CD8-positive, alpha-beta memory T cell (primary cell): ENCODE data around the gene SKAP1. TPM values are rescaled to one million over a fixed set of nuclear protein-coding genes. Genes with fewer than 3 reads are reported as not detected.
A peak's percentile ranks its signal among the peaks of the same experiment; 100 is the strongest.
"Not testable (repeated sequence)": the region's sequence is repeated elsewhere in the genome, so short reads cannot be mapped to it uniquely, and the experiment has no call there.

Experiments
- CTCF ChIA-PET: fragments of 350-600 bp; sonication (Branson Sonifier 250); formaldehyde crosslinking; loops from one replicate; lab custom pipeline; 2021; ENCODE audit warnings: antibody characterized with exemption; lab: Charles Lee
- POLR2A ChIA-PET: fragments of 350-600 bp; sonication (Branson Sonifier 250); formaldehyde crosslinking; loops from one replicate; lab custom pipeline; 2021; ENCODE audit warnings: antibody characterized with exemption; lab: Charles Lee
- DNase-seq, 5 donors: peaks; one replicate each; pipeline versions ENCODE4 v3.0.0 to v3.0.0-alpha.2; 2020 to 2022; ENCODE audit warnings: mixed read lengths in 1 of 5
- H3K27ac ChIP-seq: one replicate; pipeline ENCODE4 v1.7.0; 2013; ENCODE audit warnings: low read depth, mild to moderate bottlenecking, low read length, moderate library complexity
- H3K27me3 ChIP-seq: 2 replicates; pipeline ENCODE4 v1.7.0; 2013; ENCODE audit warnings: low read length, mild to moderate bottlenecking; ENCODE audit not compliant: insufficient read depth, poor library complexity, severe bottlenecking
- H3K36me3 ChIP-seq: 2 replicates; pipeline ENCODE4 v1.7.0; 2013; ENCODE audit warnings: mild to moderate bottlenecking, low read length, moderate library complexity; ENCODE audit not compliant: insufficient read depth
- H3K4me1 ChIP-seq: 2 replicates; pipeline ENCODE4 v1.7.0; 2013; ENCODE audit warnings: mild to moderate bottlenecking, low read length, moderate library complexity; ENCODE audit not compliant: insufficient read depth
- H3K4me3 ChIP-seq: 2 replicates; pipeline ENCODE4 v1.7.0; 2013; ENCODE audit warnings: mild to moderate bottlenecking, low read length
- H3K9me3 ChIP-seq: 2 replicates; pipeline ENCODE4 v1.7.0; 2013; ENCODE audit warnings: mild to moderate bottlenecking, low read length
- H3K27ac Mint-ChIP-seq, 8 donors: one replicate each; pipeline ENCODE4 v1.8.0; 2020 to 2021; ENCODE audit warnings: mixed read lengths in 8 of 8, mild to moderate bottlenecking in 6 of 8, inconsistent platforms in 3 of 8, moderate library complexity in 3 of 8
- H3K27me3 Mint-ChIP-seq, 2 donors: one replicate each; pipeline ENCODE4 v1.8.0; 2020 to 2021; ENCODE audit warnings: mixed read lengths in 2 of 2, mild to moderate bottlenecking in 1 of 2, moderate library complexity in 1 of 2
- H3K36me3 Mint-ChIP-seq, 3 donors: one replicate each; pipeline ENCODE4 v1.8.0; 2020 to 2021; ENCODE audit warnings: mixed read lengths in 3 of 3, inconsistent platforms in 1 of 3, mild to moderate bottlenecking in 1 of 3
- H3K4me1 Mint-ChIP-seq, 3 donors: one replicate each; pipeline ENCODE4 v1.8.0; 2020 to 2021; ENCODE audit warnings: mixed read lengths in 3 of 3, inconsistent platforms in 1 of 3, mild to moderate bottlenecking in 1 of 3
- H3K4me3 Mint-ChIP-seq, 7 donors: one replicate each; pipeline ENCODE4 v1.8.0; 2020 to 2021; ENCODE audit warnings: mixed read lengths in 7 of 7, mild to moderate bottlenecking in 6 of 7, moderate library complexity in 4 of 7, inconsistent platforms in 2 of 7
- H3K9me3 Mint-ChIP-seq, 5 donors: one replicate each; pipeline ENCODE4 v1.8.0; 2020 to 2022; ENCODE audit warnings: mixed read lengths in 5 of 5, mild to moderate bottlenecking in 3 of 5, moderate library complexity in 2 of 5, inconsistent platforms in 1 of 5
- polyA plus RNA-seq: library from polyadenylated mRNA; unstranded; fragments of 300-500 nt; fragmentation: Illumina TruSeq; gene quantifications from one replicate; pipeline ENCODE4 v1.2.3, GENCODE V29; 2021
- total RNA-seq, 2 experiments: library from RNA; stranded (reverse); gene quantifications; one replicate each; pipeline ENCODE4 v1.2.3, GENCODE V29; 2021

The SKAP1 gene
- total and polyA plus RNA-seq, 3 experiments from 2014 or later = 50.5 to 264 (median 56.0) TPM

- H3K9me3 Mint-ChIP-seq = no peaks in the 10 kb centered on the region
- H3K4me3 ChIP-seq = no peak overlapping the region
- no peak overlapping the region for H3K27ac Mint-ChIP-seq
- H3K36me3 Mint-ChIP-seq = peaks cover 0 to 37% (median 2%) of the 10 kb centered on the region in 3 donors
- no peaks in the 10 kb centered on the region for H3K27me3 ChIP-seq
- H3K36me3 ChIP-seq = peaks cover 10% of the 10 kb centered on the region
- no peaks in the 10 kb centered on the region for H3K9me3 ChIP-seq
- ChIA-PET CTCF (interaction anchor here (0.8 kb wide), 1 partner anchor 48 kb away, joined by 3 read pairs; no protein-coding TSS in a partner anchor), POLR2A (no interaction called here)
- H3K4me3 Mint-ChIP-seq = no peak overlapping the region
- no peak for DNase-seq
- H3K27ac ChIP-seq = no peak overlapping the region
- peaks cover 9 to 19% (median 13%) of the 10 kb centered on the region in 3 donors for H3K4me1 Mint-ChIP-seq
- H3K27me3 Mint-ChIP-seq = no peaks in the 10 kb centered on the region
- no peaks in the 10 kb centered on the region for H3K4me1 ChIP-seq
These were observed 170.2 kb downstream of the SKAP1 start for GRCh38 chr17:48259694-48260291.

GRCh38 chr17:48258331-48258730 is 171.7 kb downstream of the SKAP1 start:
- Histone ChIP-seq H3K36me3 (peaks cover 6% of the 10 kb centered on the region), H3K27ac (no peak overlapping the region), H3K9me3 (no peaks in the 10 kb centered on the region), H3K4me1 (no peaks in the 10 kb centered on the region), H3K27me3 (no peaks in the 10 kb centered on the region), H3K4me3 (no peak overlapping the region)
- ChIA-PET POLR2A (no interaction called here), CTCF (interaction anchor here (0.9 kb wide), 1 partner anchor 360 kb away, joined by 4 read pairs; no protein-coding TSS in a partner anchor)
- DNase-seq = no peak
- Mint-ChIP-seq H3K9me3 (no peaks in the 10 kb centered on the region), H3K27me3 (no peaks in the 10 kb centered on the region), H3K36me3 (peaks cover 0 to 40% (median 5%) of the 10 kb centered on the region in 3 donors), H3K4me3 (no peak overlapping the region), H3K27ac (no peak overlapping the region), H3K4me1 (peaks cover 6 to 13% (median 9%) of the 10 kb centered on the region in 3 donors)

- Histone ChIP-seq H3K27ac (no peak overlapping the region), H3K27me3 (no peaks in the 10 kb centered on the region), H3K9me3 (no peaks in the 10 kb centered on the region), H3K36me3 (no peaks in the 10 kb centered on the region), H3K4me3 (no peak overlapping the region), H3K4me1 (no peaks in the 10 kb centered on the region)
- no peak for DNase-seq
- ChIA-PET CTCF (interaction anchor here (1.0 kb wide), 1 partner anchor 9 kb away, joined by 3 read pairs; no protein-coding TSS in a partner anchor), POLR2A (no interaction called here)
- no peaks in the 10 kb centered on the region for H3K9me3 Mint-ChIP-seq
- H3K27ac Mint-ChIP-seq = peak overlapping the region in 1 of 8 donors; percentile 31
- H3K27me3 Mint-ChIP-seq = peaks cover 0 to 1% of the 10 kb centered on the region in 2 donors
- peaks cover 0 to 36% (median 3%) of the 10 kb centered on the region in 3 donors for H3K36me3 Mint-ChIP-seq
- peaks cover 14 to 31% (median 16%) of the 10 kb centered on the region in 3 donors for H3K4me1 Mint-ChIP-seq
- no peak overlapping the region for H3K4me3 Mint-ChIP-seq
These were observed 174.3 kb downstream of the SKAP1 start for GRCh38 chr17:48255759-48256158.

- Histone ChIP-seq H3K9me3 (no peaks in the 10 kb centered on the region), H3K4me1 (no peaks in the 10 kb centered on the region), H3K27ac (no peak overlapping the region), H3K4me3 (no peak overlapping the region), H3K27me3 (no peaks in the 10 kb centered on the region), H3K36me3 (no peaks in the 10 kb centered on the region)
- H3K27me3 Mint-ChIP-seq = peaks cover 0 to 1% of the 10 kb centered on the region in 2 donors
- H3K9me3 Mint-ChIP-seq = no peaks in the 10 kb centered on the region
- peaks cover 0 to 31% (median 3%) of the 10 kb centered on the region in 3 donors for H3K36me3 Mint-ChIP-seq
- no peak for DNase-seq
- CTCF ChIA-PET = interaction anchor here (1.5 kb wide), 1 partner anchor 16 kb away, joined by 3 read pairs; no protein-coding TSS in a partner anchor
- peaks cover 10 to 24% (median 12%) of the 10 kb centered on the region in 3 donors for H3K4me1 Mint-ChIP-seq
- H3K4me3 Mint-ChIP-seq = no peak overlapping the region
- POLR2A ChIA-PET = no interaction called here
- H3K27ac Mint-ChIP-seq = peak overlapping the region in 1 of 8 donors; percentile 68
These were observed 175.1 kb downstream of the SKAP1 start for GRCh38 chr17:48254896-48255295.

GRCh38 chr17:48253975-48254374 is 176.0 kb downstream of the SKAP1 start:
- POLR2A ChIA-PET = no interaction called here

GRCh38 chr17:48251950-48252349 is 178.1 kb downstream of the SKAP1 start:
- no peak overlapping the region for H3K27ac Mint-ChIP-seq
- POLR2A ChIA-PET = no interaction called here

More at GRCh38 chr17:48253975-48254374, 176.0 kb downstream of the SKAP1 start:
- peaks cover 10 to 23% (median 12%) of the 10 kb centered on the region in 3 donors for H3K4me1 Mint-ChIP-seq
- no peak overlapping the region for H3K4me3 ChIP-seq
- no peaks in the 10 kb centered on the region for H3K9me3 ChIP-seq
- peaks cover 0 to 31% (median 3%) of the 10 kb centered on the region in 3 donors for H3K36me3 Mint-ChIP-seq
- DNase-seq = no peak
- H3K27me3 Mint-ChIP-seq = peaks cover 0 to 1% of the 10 kb centered on the region in 2 donors
- no peak overlapping the region for H3K27ac ChIP-seq
- no peaks in the 10 kb centered on the region for H3K36me3 ChIP-seq
- CTCF ChIA-PET = interaction anchor here (1.5 kb wide), 1 partner anchor 15 kb away, joined by 3 read pairs; no protein-coding TSS in a partner anchor
- H3K4me1 ChIP-seq = no peaks in the 10 kb centered on the region
- no peak overlapping the region for H3K4me3 Mint-ChIP-seq
- no peaks in the 10 kb centered on the region for H3K27me3 ChIP-seq
- H3K27ac Mint-ChIP-seq = no peak overlapping the region
- H3K9me3 Mint-ChIP-seq = no peaks in the 10 kb centered on the region

GRCh38 chr17:48250949-48251348 is 179.1 kb downstream of the SKAP1 start:
- Mint-ChIP-seq H3K9me3 (no peaks in the 10 kb centered on the region), H3K36me3 (peaks cover 0 to 25% (median 3%) of the 10 kb centered on the region in 3 donors), H3K27me3 (peaks cover 0 to 1% of the 10 kb centered on the region in 2 donors), H3K4me3 (no peak overlapping the region), H3K27ac (no peak overlapping the region), H3K4me1 (peaks cover 22 to 36% (median 26%) of the 10 kb centered on the region in 3 donors)
- CTCF ChIA-PET = interaction anchor here (1.0 kb wide), 1 partner anchor 242 kb away, joined by 3 read pairs; no protein-coding TSS in a partner anchor
- no peaks in the 10 kb centered on the region for H3K4me1 ChIP-seq
- H3K9me3 ChIP-seq = no peaks in the 10 kb centered on the region
- no peaks in the 10 kb centered on the region for H3K36me3 ChIP-seq
- no peaks in the 10 kb centered on the region for H3K27me3 ChIP-seq
- H3K27ac ChIP-seq = no peak overlapping the region
- no peak overlapping the region for H3K4me3 ChIP-seq
- POLR2A ChIA-PET = no interaction called here
- no peak for DNase-seq

More at GRCh38 chr17:48251950-48252349, 178.1 kb downstream of the SKAP1 start:
- Histone ChIP-seq H3K4me3 (no peak overlapping the region), H3K27ac (no peak overlapping the region), H3K9me3 (no peaks in the 10 kb centered on the region), H3K36me3 (no peaks in the 10 kb centered on the region), H3K27me3 (no peaks in the 10 kb centered on the region), H3K4me1 (no peaks in the 10 kb centered on the region)
- CTCF ChIA-PET = no interaction called here
- Mint-ChIP-seq H3K36me3 (peaks cover 0 to 27% (median 3%) of the 10 kb centered on the region in 3 donors), H3K27me3 (peaks cover 0 to 1% of the 10 kb centered on the region in 2 donors), H3K4me1 (peaks cover 12 to 28% (median 19%) of the 10 kb centered on the region in 3 donors), H3K4me3 (no peak overlapping the region), H3K9me3 (no peaks in the 10 kb centered on the region)
- DNase-seq = no peak

GRCh38 chr17:48250059-48250458 is 180.0 kb downstream of the SKAP1 start:
- POLR2A ChIA-PET, H3K4me3 ChIP-seq, H3K27me3 ChIP-seq, H3K4me1 ChIP-seq, H3K36me3 ChIP-seq, H3K4me3 Mint-ChIP-seq, H3K27ac ChIP-seq, H3K27ac Mint-ChIP-seq, H3K9me3 ChIP-seq, DNase-seq, H3K9me3 Mint-ChIP-seq, H3K27me3 Mint-ChIP-seq: not testable (repeated sequence)
- CTCF ChIA-PET = interaction anchor here (1.0 to 1.4 kb wide), 4 partner anchors 12 to 242 kb away, joined by 3 to 5 read pairs (median 4); no protein-coding TSS in a partner anchor
- Mint-ChIP-seq H3K4me1 (peaks cover 28 to 42% (median 29%) of the 10 kb centered on the region in 3 donors), H3K36me3 (peaks cover 0 to 25% (median 3%) of the 10 kb centered on the region in 3 donors)
